CD4-positive, alpha-beta T cell treated with Interleukin-4 for 4 hours (primary cell): Measurements from ENCODE around the gene VEPH1.
"Not testable (repeated sequence)": the region's sequence is repeated elsewhere in the genome, so short reads cannot be mapped to it uniquely, and the experiment has no call there.

Source experiments
- DNase-seq: peaks from one replicate; pipeline ENCODE4 v3.0.0-alpha.2; 2020

The VEPH1 gene

GRCh38 chr3:157381606-157382005 lies 121.6 kb downstream of the VEPH1 start:
- DNase-seq, result no peak

- DNase-seq, result no peak
Observed at GRCh38 chr3:157379525-157380140, 123.6 kb downstream of the VEPH1 start.

- DNase-seq, result no peak
Observed at GRCh38 chr3:157376603-157377300, 126.5 kb downstream of the VEPH1 start.

GRCh38 chr3:157375342-157375986 lies 127.8 kb downstream of the VEPH1 start:
- no peak for DNase-seq

- no peak for DNase-seq
Observed at GRCh38 chr3:157374933-157375332, 128.3 kb downstream of the VEPH1 start.

- DNase-seq, result no peak
Observed at GRCh38 chr3:157373783-157374182, 129.4 kb downstream of the VEPH1 start.

GRCh38 chr3:157370867-157371266 lies 132.3 kb downstream of the VEPH1 start:
- DNase-seq, result no peak

- DNase-seq, result no peak
Observed at GRCh38 chr3:157369727-157370421, 133.3 kb downstream of the VEPH1 start.

GRCh38 chr3:157368171-157368570 lies 135.0 kb downstream of the VEPH1 start:
- no peak for DNase-seq

- no peak for DNase-seq
Observed at GRCh38 chr3:157363393-157363792, 139.8 kb downstream of the VEPH1 start.

GRCh38 chr3:157362348-157362747 lies 140.9 kb downstream of the VEPH1 start:
- no peak for DNase-seq

- DNase-seq, result no peak
Observed at GRCh38 chr3:157360044-157360443, 143.2 kb downstream of the VEPH1 start.

GRCh38 chr3:157356541-157356940 lies 146.7 kb downstream of the VEPH1 start:
- DNase-seq, result no peak

GRCh38 chr3:157355276-157355675 lies 147.9 kb downstream of the VEPH1 start:
- DNase-seq, result no peak

GRCh38 chr3:157354722-157355121 lies 148.5 kb downstream of the VEPH1 start:
- no peak for DNase-seq

GRCh38 chr3:157354254-157354653 lies 149.0 kb downstream of the VEPH1 start:
- no peak for DNase-seq

- DNase-seq, result no peak
Observed at GRCh38 chr3:157353652-157354051, 149.6 kb downstream of the VEPH1 start.

- no peak for DNase-seq
Observed at GRCh38 chr3:157351981-157352380, 151.2 kb downstream of the VEPH1 start.

- DNase-seq, result not testable (repeated sequence)
Observed at GRCh38 chr3:157350651-157351050, 152.6 kb downstream of the VEPH1 start.

- DNase-seq, result not testable (repeated sequence)
Observed at GRCh38 chr3:157348304-157349075, 154.7 kb downstream of the VEPH1 start.

- DNase-seq, result no peak
Observed at GRCh38 chr3:157347577-157348303, 155.5 kb downstream of the VEPH1 start.
